LNCAP (cell line): ENCODE data around the gene EIPR1.

Experiments used
- CTCF ChIP-seq: fragments of 450-650 bp; IDR thresholded peaks from 2 replicates; pipeline ENCODE4 v1.5.1; 2017; ENCODE audit warnings: mild to moderate bottlenecking

EIPR1 gene

GRCh38 chr2:3368261-3368722 lies 9.3 kb downstream of the EIPR1 start:
- TF ChIP-seq CTCF, result no peak

- no peak for TF ChIP-seq CTCF
Observed at GRCh38 chr2:3365219-3365618, 12.4 kb downstream of the EIPR1 start.

- TF ChIP-seq CTCF, result no peak
Observed at GRCh38 chr2:3361518-3362389, 15.9 kb downstream of the EIPR1 start.

- TF ChIP-seq CTCF, result no peak
Observed at GRCh38 chr2:3357926-3358325, 19.7 kb downstream of the EIPR1 start.

GRCh38 chr2:3356799-3357198 lies 20.8 kb downstream of the EIPR1 start:
- TF ChIP-seq CTCF, result no peak

- no peak for TF ChIP-seq CTCF
Observed at GRCh38 chr2:3355951-3356569, 21.6 kb downstream of the EIPR1 start.

- TF ChIP-seq CTCF, result no peak
Observed at GRCh38 chr2:3354986-3355385, 22.6 kb downstream of the EIPR1 start.
